ENCODE results near the gene SLC24A4.

SLC24A4 gene

GRCh38 chr14:92455231-92455630 lies 132.3 kb downstream of the SLC24A4 start:
- TF ChIP-seq TAF1 (IDR thresholded peaks at IDR 0.05; ENCODE audit: borderline replicate concordance, low read depth, low read length) (no peak), POLR2A (IDR thresholded peaks at IDR 0.05; ENCODE audit: low read depth, low read length) (no peak), POLR2AphosphoS5 (IDR thresholded peaks at IDR 0.05; ENCODE audit: low read depth, low read length) (no peak)
- no peak for DNase-seq (ENCODE audit: insufficient read length)
- no peak for FAIRE-seq

GRCh38 chr14:92456215-92457015 lies 133.4 kb downstream of the SLC24A4 start:
- TF ChIP-seq POLR2A (IDR thresholded peaks at IDR 0.05; ENCODE audit: low read depth, low read length) (no peak), POLR2AphosphoS5 (IDR thresholded peaks at IDR 0.05; ENCODE audit: low read depth, low read length) (no peak), TAF1 (IDR thresholded peaks at IDR 0.05; ENCODE audit: borderline replicate concordance, low read depth, low read length) (no peak)
- no peak for DNase-seq (ENCODE audit: insufficient read length)
- FAIRE-seq, result peak; percentile 66

GRCh38 chr14:92457016-92457565 lies 134.1 kb downstream of the SLC24A4 start:
- FAIRE-seq (no peak), DNase-seq (ENCODE audit: insufficient read length) (no peak)
- no peak for TF ChIP-seq POLR2AphosphoS5 (IDR thresholded peaks at IDR 0.05; ENCODE audit: low read depth, low read length)

GRCh38 chr14:92458136-92459029 lies 135.4 kb downstream of the SLC24A4 start:
- no peak for DNase-seq (ENCODE audit: insufficient read length)
- TF ChIP-seq POLR2A (IDR thresholded peaks at IDR 0.05; ENCODE audit: low read depth, low read length), result no peak
- TF ChIP-seq POLR2AphosphoS5 (IDR thresholded peaks at IDR 0.05; ENCODE audit: low read depth, low read length), result no peak
- no peak for TF ChIP-seq TAF1 (IDR thresholded peaks at IDR 0.05; ENCODE audit: borderline replicate concordance, low read depth, low read length)
- FAIRE-seq, result no peak

GRCh38 chr14:92459030-92459949 lies 136.3 kb downstream of the SLC24A4 start:
- no peak for DNase-seq (ENCODE audit: insufficient read length)
- no peak for FAIRE-seq
- TF ChIP-seq POLR2AphosphoS5 (IDR thresholded peaks at IDR 0.05; ENCODE audit: low read depth, low read length), result no peak
- no peak for TF ChIP-seq POLR2A (IDR thresholded peaks at IDR 0.05; ENCODE audit: low read depth, low read length)
- no peak for TF ChIP-seq TAF1 (IDR thresholded peaks at IDR 0.05; ENCODE audit: borderline replicate concordance, low read depth, low read length)

- FAIRE-seq, result peak; percentile 30
- no peak for DNase-seq (ENCODE audit: insufficient read length)
- no peak for TF ChIP-seq TAF1 (IDR thresholded peaks at IDR 0.05; ENCODE audit: borderline replicate concordance, low read depth, low read length)
- no peak for TF ChIP-seq POLR2AphosphoS5 (IDR thresholded peaks at IDR 0.05; ENCODE audit: low read depth, low read length)
- TF ChIP-seq POLR2A (IDR thresholded peaks at IDR 0.05; ENCODE audit: low read depth, low read length), result no peak
Measured at GRCh38 chr14:92459950-92460421, 137.0 kb downstream of the SLC24A4 start.

- DNase-seq (ENCODE audit: insufficient read length), result no peak
- no peak for FAIRE-seq
- TF ChIP-seq TAF1 (IDR thresholded peaks at IDR 0.05; ENCODE audit: borderline replicate concordance, low read depth, low read length) (no peak), POLR2AphosphoS5 (IDR thresholded peaks at IDR 0.05; ENCODE audit: low read depth, low read length) (no peak), POLR2A (IDR thresholded peaks at IDR 0.05; ENCODE audit: low read depth, low read length) (no peak)
Measured at GRCh38 chr14:92460541-92460915, 137.6 kb downstream of the SLC24A4 start.

- TF ChIP-seq POLR2A (IDR thresholded peaks at IDR 0.05; ENCODE audit: low read depth, low read length), result no peak
- FAIRE-seq (peak; percentile 95), DNase-seq (ENCODE audit: insufficient read length) (no peak)
Measured at GRCh38 chr14:92460916-92461579, 138.1 kb downstream of the SLC24A4 start.

GRCh38 chr14:92461891-92462290 lies 138.9 kb downstream of the SLC24A4 start:
- no peak for TF ChIP-seq POLR2AphosphoS5 (IDR thresholded peaks at IDR 0.05; ENCODE audit: low read depth, low read length)
- TF ChIP-seq POLR2A (IDR thresholded peaks at IDR 0.05; ENCODE audit: low read depth, low read length), result no peak
- no peak for TF ChIP-seq TAF1 (IDR thresholded peaks at IDR 0.05; ENCODE audit: borderline replicate concordance, low read depth, low read length)
- FAIRE-seq, result no peak
- no peak for DNase-seq (ENCODE audit: insufficient read length)

GRCh38 chr14:92462568-92462967 lies 139.6 kb downstream of the SLC24A4 start:
- DNase-seq (ENCODE audit: insufficient read length), result no peak
- TF ChIP-seq POLR2A (IDR thresholded peaks at IDR 0.05; ENCODE audit: low read depth, low read length) (no peak), POLR2AphosphoS5 (IDR thresholded peaks at IDR 0.05; ENCODE audit: low read depth, low read length) (no peak), TAF1 (IDR thresholded peaks at IDR 0.05; ENCODE audit: borderline replicate concordance, low read depth, low read length) (no peak)
- FAIRE-seq, result no peak

Measured in GM12892 (cell line).